GM12878 (cell line): ENCODE results near the gene HCN3. TPM values are rescaled to one million over a fixed set of nuclear protein-coding genes. Genes with fewer than 3 reads are reported as not detected.

Experiments
- ATAC-seq: fragments of 200-7000 bp; cut with Tn5 transposase; 3 replicates; pipeline ENCODE4 v1.9.1; 2020; ENCODE audit warnings: mild to moderate bottlenecking, moderate library complexity
- BruUV-seq: library from RNA; stranded (reverse); fragments of 400-500 nt; replicated peaks from 2 replicates; lab custom pipeline; 2021; lab: Mats Ljungman, UMichigan
- CTCF ChIA-PET: fragments of 300-600 bp; sonication (Branson Sonifier 250); formaldehyde crosslinking; extraction: SDS; loops from one replicate; lab custom pipeline; 2021; ENCODE audit warnings: inconsistent platforms; lab: Yijun Ruan, JAX
- POLR2A ChIA-PET: fragments of 350-600 bp; formaldehyde crosslinking; extraction: SDS; loops from one replicate; lab custom pipeline; 2021; ENCODE audit warnings: inconsistent platforms; lab: Charles Lee
- RAD21 ChIA-PET: fragments of 300-600 bp; sonication (Branson Sonifier 250); formaldehyde crosslinking; loops from one replicate; lab custom pipeline; 2023; ENCODE audit warnings: antibody characterized with exemption; ENCODE audit not compliant: unreplicated experiment; lab: Charles Lee
- SMC1A ChIA-PET: fragments of 300-600 bp; sonication (Branson Sonifier 250); formaldehyde crosslinking; loops from one replicate; lab custom pipeline; 2023; ENCODE audit not compliant: unreplicated experiment, uncharacterized antibody; lab: Charles Lee
- DNase-seq: peaks from one replicate; pipeline ENCODE4 v3.0.0-alpha.2; 2011; ENCODE audit warnings: low read depth, low spot score
- FAIRE-seq: peaks from 3 replicates; lab custom pipeline; 2011; peaks lifted over from hg19 to GRCh38; lab: Jason Lieb, UNC
- H2AFZ ChIP-seq: 2 replicates; pipeline ENCODE4 v1.6.0; 2011; ENCODE audit warnings: low read depth, low read length, control low read depth; ENCODE audit not compliant: control insufficient read depth
- H3K27ac ChIP-seq: 2 replicates; pipeline ENCODE4 v1.5.1; 2011; ENCODE audit warnings: control low read depth; ENCODE audit not compliant: control insufficient read depth, insufficient read depth
- H3K27me3 ChIP-seq, 2 experiments: replicated peaks in 1 of 2; 2 replicates each; pipeline versions ENCODE4 v1.6.0 to v1.6.1; 2011; ENCODE audit warnings: low read length in 1 of 2; ENCODE audit not compliant: control insufficient read depth in 2 of 2, insufficient read depth in 2 of 2
- H3K36me3 ChIP-seq, 2 experiments: 2 replicates each; pipeline ENCODE4 v1.5.1; 2011; ENCODE audit warnings: low read length in 1 of 2; ENCODE audit not compliant: control insufficient read depth in 2 of 2, insufficient read depth in 2 of 2
- H3K4me1 ChIP-seq: 2 replicates; pipeline ENCODE4 v1.6.1; 2011; ENCODE audit warnings: mild to moderate bottlenecking, low read length, moderate library complexity, mixed read lengths; ENCODE audit not compliant: control insufficient read depth, insufficient read depth
- H3K4me2 ChIP-seq: 2 replicates; pipeline ENCODE4 v1.6.0; 2011; ENCODE audit warnings: control low read depth; ENCODE audit not compliant: control insufficient read depth, insufficient read depth
- H3K4me3 ChIP-seq: fragments of 200-600 bp; sonication (generic); 2 replicates; pipeline ENCODE4 v1.5.1; 2016
- H3K79me2 ChIP-seq: 2 replicates; pipeline ENCODE4 v1.6.0; 2011; ENCODE audit warnings: low read length; ENCODE audit not compliant: control insufficient read depth, insufficient read depth
- H3K9ac ChIP-seq: 2 replicates; pipeline ENCODE4 v1.8.0; 2011; ENCODE audit warnings: low read length, control low read depth, mixed read lengths; ENCODE audit not compliant: control insufficient read depth, insufficient read depth
- H3K9me3 ChIP-seq: replicated peaks from 3 replicates; pipeline ENCODE4 v1.5.1; 2011; ENCODE audit warnings: mild to moderate bottlenecking, low read length; ENCODE audit not compliant: control insufficient read depth, insufficient read depth
- H4K20me1 ChIP-seq: 2 replicates; pipeline ENCODE4 v1.6.0; 2011; ENCODE audit not compliant: control insufficient read depth, insufficient read depth
- BHLHE40 ChIP-seq, 2 experiments: fragments of 450-650 bp in 1 of 2; IDR thresholded peaks; 2 replicates each; pipeline ENCODE4 v1.6.1; 2011 to 2017; ENCODE audit warnings: low read depth in 2 of 2, borderline replicate concordance in 1 of 2, improper control_type of control experiment in 1 of 2, low read length in 1 of 2, mild to moderate bottlenecking in 1 of 2
- CHD1 ChIP-seq: IDR thresholded peaks from 2 replicates; pipeline ENCODE4 v1.6.1; 2012; ENCODE audit warnings: low read depth, low read length, improper control_type of control experiment
- CTCF ChIP-seq, 3 experiments: IDR thresholded peaks in 2 of 3; conservative IDR thresholded peaks in 1 of 3; 2 replicates each; pipeline ENCODE4 v1.5.1; 2011; ENCODE audit warnings: low read depth in 3 of 3, low read length in 3 of 3, mild to moderate bottlenecking in 3 of 3, control low read depth in 2 of 3, moderate library complexity in 2 of 3, inconsistent platforms in 1 of 3, mixed read lengths in 1 of 3; ENCODE audit not compliant: control insufficient read depth in 2 of 3, insufficient read depth in 1 of 3; ENCODE audit errors: extremely low read depth in 1 of 3
- EGR1 ChIP-seq, 2 experiments: IDR thresholded peaks; 1 replicate in 1 of 2; 2 replicates in 1 of 2; pipeline ENCODE4 v1.6.1; 2011 to 2012; ENCODE audit warnings: low read depth in 2 of 2, low read length in 2 of 2, borderline replicate concordance in 1 of 2, mild to moderate bottlenecking in 1 of 2, moderate library complexity in 1 of 2
- EP300 ChIP-seq, 2 experiments: fragments of 150-350 bp in 1 of 2; IDR thresholded peaks; 2 replicates each; pipeline ENCODE4 v1.6.1; 2011 to 2012; ENCODE audit warnings: low read depth in 2 of 2, low read length in 2 of 2, borderline replicate concordance in 1 of 2, improper control_type of control experiment in 1 of 2, inconsistent platforms in 1 of 2; ENCODE audit not compliant: control insufficient read depth in 1 of 2
- FOS ChIP-seq: IDR thresholded peaks from 3 replicates; pipeline ENCODE4 v1.6.1; 2011; ENCODE audit warnings: borderline replicate concordance; ENCODE audit not compliant: insufficient read length; ENCODE audit errors: extremely low read depth
- HDGF ChIP-seq: fragments of 450-650 bp; IDR thresholded peaks from 2 replicates; pipeline ENCODE4 v1.6.1; 2016; ENCODE audit warnings: antibody characterized with exemption
- LARP7 ChIP-seq: fragments of 450-650 bp; IDR thresholded peaks from 2 replicates; pipeline ENCODE4 v1.6.1; 2017; ENCODE audit warnings: mild to moderate bottlenecking
- MXI1 ChIP-seq: fragments of 150-350 bp; IDR thresholded peaks from 2 replicates; pipeline ENCODE4 v1.6.1; 2011; ENCODE audit warnings: low read depth, mild to moderate bottlenecking, inconsistent platforms, low read length, improper control_type of control experiment
- NFYB ChIP-seq: IDR thresholded peaks from 2 replicates; pipeline ENCODE4 v1.6.1; 2011; ENCODE audit warnings: low read depth, mild to moderate bottlenecking, low read length, improper control_type of control experiment, moderate library complexity; ENCODE audit not compliant: insufficient read depth
- POLR2A ChIP-seq: IDR thresholded peaks from 2 replicates; pipeline ENCODE4 v1.6.1; 2011; ENCODE audit warnings: low read depth, mild to moderate bottlenecking, low read length
- RFX5 ChIP-seq: IDR thresholded peaks from 2 replicates; pipeline ENCODE4 v1.6.1; 2011; ENCODE audit warnings: low read depth, low read length, improper control_type of control experiment
- RUNX3 ChIP-seq: IDR thresholded peaks from 2 replicates; pipeline ENCODE4 v1.6.1; 2012; ENCODE audit warnings: low read length, inconsistent platforms
- SMAD1 ChIP-seq: fragments of 450-650 bp; IDR thresholded peaks from 2 replicates; pipeline ENCODE4 v1.6.1; 2018; ENCODE audit warnings: mild to moderate bottlenecking, low read depth; ENCODE audit not compliant: partially characterized antibody
- SUPT20H ChIP-seq: IDR thresholded peaks from 2 replicates; pipeline ENCODE4 v1.6.1; 2011; ENCODE audit warnings: low read depth, mild to moderate bottlenecking, low read length, moderate library complexity, borderline replicate concordance; ENCODE audit not compliant: control insufficient read depth
- TCF12 ChIP-seq: IDR thresholded peaks from 2 replicates; pipeline ENCODE4 v1.6.1; 2011; ENCODE audit warnings: low read depth, mild to moderate bottlenecking, low read length
- WGBS: methylation state at CpG from one replicate; pipeline ENCODE4 v1.1.6; 2016; ENCODE audit warnings: low lambda C conversion rate; ENCODE audit not compliant: insufficient replicate concordance, insufficient coverage; ENCODE audit errors: missing lambda C conversion rate; 5-methylcytosine and 5-hydroxymethylcytosine counted together
- in situ Hi-C: fragments of 300-500 bp; cut with MboI; formaldehyde crosslinking; loops from 9 replicates; pipeline ENCODE4 v1.14.3; 2018; ENCODE audit warnings: mixed read lengths
- intact Hi-C: fragments of 100-400 bp; cut with micrococcal nuclease; formaldehyde crosslinking; loops from one replicate; pipeline ENCODE4 v1.14.2; 2022; ENCODE audit not compliant: unreplicated experiment
- polyA plus RNA-seq, 11 experiments: library from polyadenylated mRNA; depleted of rRNA in 4 of 11; unstranded in 6 of 11; stranded (reverse) in 5 of 11; fragments of >200 nt; fragmentation: Nextera tagmentation in 4 of 11; fragmentation: Illumina TruSeq in 1 of 11; extraction: Ambion mirVana in 4 of 11; extraction: Trizol in 1 of 11; gene quantifications; 1 replicate in 1 of 11; 2 replicates in 10 of 11; pipeline versions ENCODE4 v1.2.1 to v1.2.3, GENCODE V29; 2011 to 2016; ENCODE audit warnings: inconsistent platforms in 2 of 11, missing spikeins in 2 of 11, low read depth in 1 of 11
- total RNA-seq, 4 experiments: library from RNA; depleted of rRNA in 3 of 4; stranded (reverse); fragments of >200 nt in 3 of 4; fragmentation: Illumina TruSeq in 1 of 4; extraction: Trizol in 1 of 4; gene quantifications; 2 replicates each; pipeline versions ENCODE4 v1.2.1 to v1.2.3, GENCODE V29; 2013 to 2021
- TF ChIP-seq, protein P1 (sequence below): fragments of 450-650 bp; IDR thresholded peaks from 2 replicates; pipeline ENCODE4 v1.6.1; 2017; ENCODE audit warnings: low read depth, mild to moderate bottlenecking, moderate library complexity

Gene HCN3
- total and polyA plus RNA-seq, 10 of the 15 experiments (the other 5 are each of a cell fraction or from before 2014, with no cell fraction given) = 0.08 to 4.1 (median 1.8) TPM

GRCh38 chr1:155323729-155324036, 46.4 kb downstream of the HCN3 start (continued):
- TF ChIP-seq MXI1 = peak; percentile 34
- TF ChIP-seq SMAD1 = peak; percentile 43
- TF ChIP-seq EGR1 (IDR thresholded peaks at IDR 0.05; ENCODE audit: borderline replicate concordance in 1 of 2, low read depth in 2 of 2, low read length in 2 of 2) = 0 out of 3 replicates have a peak, but pooled peaks of 1 of the 2 experiments have one; percentile 39
- TF ChIP-seq LARP7 = no peak
- TF ChIP-seq TCF12 = no peak

DNA sequence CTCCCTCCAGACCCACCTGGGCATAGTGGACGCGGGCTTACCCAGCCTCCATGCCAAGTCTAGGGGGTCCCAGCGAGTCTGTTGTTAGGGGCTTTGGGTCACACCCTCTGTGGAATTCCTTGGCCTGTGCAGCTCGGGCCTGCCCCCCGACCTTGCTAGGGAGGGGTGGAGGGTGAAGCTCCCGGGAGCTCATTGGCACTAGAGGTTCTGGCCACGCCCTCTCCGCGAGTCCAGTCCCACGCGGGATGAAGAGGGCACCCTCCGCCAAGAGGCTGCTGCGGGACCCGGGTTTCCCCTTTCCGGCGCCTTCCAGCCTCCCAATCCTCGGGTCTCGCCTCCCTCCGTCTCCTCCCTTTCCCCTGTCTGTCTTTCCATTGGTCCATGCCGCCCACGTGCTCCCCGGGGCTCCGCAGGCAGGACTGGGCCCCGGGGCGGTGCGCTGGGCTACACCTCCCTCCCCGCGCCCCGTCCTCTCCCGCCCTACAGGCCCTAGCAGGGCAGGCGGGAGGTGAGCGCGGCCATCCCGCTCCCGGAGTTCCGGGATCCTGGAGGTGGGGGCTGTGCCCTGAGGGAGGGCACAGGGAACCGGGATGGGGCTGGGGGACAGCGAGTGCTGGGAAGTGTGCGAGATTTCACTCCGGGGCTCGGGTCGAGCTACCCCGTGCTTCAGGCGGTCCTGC, 46.9 kb downstream of the HCN3 start:
- intact Hi-C loops = loop anchor here (5.0 kb wide), 1 partner anchor 268 kb away; no protein-coding TSS in a partner anchor
- Histone ChIP-seq H4K20me1 (no peaks in the 10 kb centered on the region), H2AFZ (peak overlapping the region; percentile 70), H3K36me3 (peaks cover 3 to 8% of the 10 kb centered on the region in 2 experiments; a peak in 3 of 4 replicates), H3K79me2 (no peaks in the 10 kb centered on the region; the same call in 1 of the 2 replicates), H3K4me3 (peak overlapping the region; percentile 88), H3K27ac (peak overlapping the region; percentile 66), H3K9ac (peak overlapping the region; percentile 81), H3K9me3 (no peaks in the 10 kb centered on the region), H3K4me1 (peaks cover 7% of the 10 kb centered on the region), H3K27me3 (no peaks in the 10 kb centered on the region), H3K4me2 (peak overlapping the region; percentile 88)
- ATAC-seq (peak; percentile 87), DNase-seq (peak; percentile 84), FAIRE-seq (peak; percentile 49)
- in situ Hi-C loops = no loop called here
- SMC1A ChIA-PET = interaction anchor here (0.6 to 6.8 kb wide), 12 partner anchors 16 to 180 kb away, joined by 3 to 57 read pairs (median 6); partner anchors contain the start of genes CLK2, FDPS and HCN3
- RAD21 ChIA-PET = interaction anchor here (0.6 to 5.4 kb wide), 23 partner anchors 12 to 713 kb away, joined by 3 to 81 read pairs (median 4); partner anchors contain the start of genes CLK2, FDPS, HCN3 and MTX1
- CTCF ChIA-PET = interaction anchor here (0.6 to 9.6 kb wide), 25 partner anchors 13 to 275 kb away, joined by 3 to 225 read pairs (median 5); partner anchors contain the start of genes CLK2, ENTREP3, FDPS and KRTCAP2
- no TSS peak for BruUV-seq
- POLR2A ChIA-PET = interaction anchor here (0.6 to 4.3 kb wide), 14 partner anchors 16 to 216 kb away, joined by 3 to 28 read pairs (median 6); partner anchors contain the start of genes CLK2, FDPS, HCN3 and MTX1
- WGBS = under 1% methylated on average over 44 of the region's 44 CpGs
- peak; percentile 89; the same call in 1 of the 2 replicates for TF ChIP-seq HDGF
- TF ChIP-seq FOS = peak; percentile 16
- TF ChIP-seq BHLHE40 (IDR thresholded peaks at IDR 0.05; ENCODE audit: borderline replicate concordance in 1 of 2, low read depth in 2 of 2, low read length in 1 of 2) = peak in 1 of 2 experiments; percentile 24; a peak in 2 of 4 replicates
- no peak for TF ChIP-seq SUPT20H
- TF ChIP-seq CHD1 = 0 out of 2 replicates have a peak, but pooled peaks have one; percentile 69
- peak; percentile 74 for TF ChIP-seq POLR2A
- TF ChIP-seq CTCF (IDR thresholded peaks at IDR 0.05 in 2 of 3, conservative IDR thresholded peaks at IDR 0.05 in 1 of 3; ENCODE audit: control insufficient read depth in 2 of 3, extremely low read depth in 1 of 3, insufficient read depth in 1 of 3, low read depth in 3 of 3, low read length in 3 of 3) = 0 out of 6 replicates have a peak, but pooled peaks of 1 of the 3 experiments have one; percentile 3
- no peak for TF ChIP-seq RFX5
- TF ChIP-seq RUNX3 = no peak
- no peak; the same call in none of the 2 replicates for TF ChIP-seq LARP7
- TF ChIP-seq NFYB = peak; percentile 87
- TF ChIP-seq, protein P1, sequence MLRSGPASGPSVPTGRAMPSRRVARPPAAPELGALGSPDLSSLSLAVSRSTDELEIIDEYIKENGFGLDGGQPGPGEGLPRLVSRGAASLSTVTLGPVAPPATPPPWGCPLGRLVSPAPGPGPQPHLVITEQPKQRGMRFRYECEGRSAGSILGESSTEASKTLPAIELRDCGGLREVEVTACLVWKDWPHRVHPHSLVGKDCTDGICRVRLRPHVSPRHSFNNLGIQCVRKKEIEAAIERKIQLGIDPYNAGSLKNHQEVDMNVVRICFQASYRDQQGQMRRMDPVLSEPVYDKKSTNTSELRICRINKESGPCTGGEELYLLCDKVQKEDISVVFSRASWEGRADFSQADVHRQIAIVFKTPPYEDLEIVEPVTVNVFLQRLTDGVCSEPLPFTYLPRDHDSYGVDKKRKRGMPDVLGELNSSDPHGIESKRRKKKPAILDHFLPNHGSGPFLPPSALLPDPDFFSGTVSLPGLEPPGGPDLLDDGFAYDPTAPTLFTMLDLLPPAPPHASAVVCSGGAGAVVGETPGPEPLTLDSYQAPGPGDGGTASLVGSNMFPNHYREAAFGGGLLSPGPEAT = peak; percentile 68; the same call in 1 of the 2 replicates
- TF ChIP-seq EP300 (IDR thresholded peaks at IDR 0.05; ENCODE audit: borderline replicate concordance in 1 of 2, control insufficient read depth in 1 of 2, low read depth in 2 of 2, low read length in 2 of 2) = 0 out of 4 replicates have a peak, but pooled peaks of 1 of the 2 experiments have one; percentile 15
